Small intestine (tissue), 7 donors: ENCODE data around the gene ASAP3. TPM values are rescaled to one million over a fixed set of nuclear protein-coding genes. Genes with fewer than 3 reads are reported as not detected.
"Not testable (repeated sequence)": the region's sequence is repeated elsewhere in the genome, so short reads cannot be mapped to it uniquely, and the experiment has no call there.

Experiments used
- DNase-seq, 2 donors: peaks; one replicate each; pipeline versions ENCODE4 v3.0.0 to v3.0.0-alpha.2; 2013
- FAIRE-seq: peaks from 2 replicates; lab custom pipeline; 2012; peaks lifted over from hg19 to GRCh38; lab: Jason Lieb, UNC
- H3K27ac ChIP-seq, 3 donors: one replicate each; pipeline ENCODE4 v1.5.1; 2013; ENCODE audit warnings: low read length in 2 of 3, mild to moderate bottlenecking in 2 of 3, control low read depth in 1 of 3, inconsistent platforms in 1 of 3, low read depth in 1 of 3, moderate library complexity in 1 of 3
- H3K27me3 ChIP-seq, 3 donors: one replicate each; pipeline ENCODE4 v1.6.1; 2013; ENCODE audit warnings: low read length in 3 of 3, inconsistent platforms in 1 of 3; ENCODE audit not compliant: control insufficient read depth in 3 of 3, insufficient read depth in 3 of 3
- H3K36me3 ChIP-seq, 3 donors: one replicate each; pipeline ENCODE4 v1.6.1; 2013; ENCODE audit warnings: low read length in 3 of 3, inconsistent platforms in 1 of 3, low read depth in 1 of 3, mild to moderate bottlenecking in 1 of 3, moderate library complexity in 1 of 3; ENCODE audit not compliant: control insufficient read depth in 3 of 3, insufficient read depth in 2 of 3
- H3K4me1 ChIP-seq, 3 donors: one replicate each; pipeline ENCODE4 v1.6.1; 2013; ENCODE audit warnings: low read length in 2 of 3, inconsistent platforms in 1 of 3, low read depth in 1 of 3, mild to moderate bottlenecking in 1 of 3, moderate library complexity in 1 of 3; ENCODE audit not compliant: control insufficient read depth in 3 of 3, insufficient read depth in 2 of 3
- H3K4me3 ChIP-seq, 3 donors: one replicate each; pipeline ENCODE4 v1.5.1; 2013; ENCODE audit warnings: low read length in 3 of 3, control low read depth in 1 of 3, inconsistent platforms in 1 of 3, low read depth in 1 of 3, mild to moderate bottlenecking in 1 of 3, moderate library complexity in 1 of 3
- H3K9me3 ChIP-seq, 2 donors: one replicate each; pipeline ENCODE4 v1.6.1; 2013; ENCODE audit warnings: low read depth in 1 of 2, low read length in 1 of 2; ENCODE audit not compliant: control insufficient read depth in 2 of 2, insufficient read depth in 1 of 2
- WGBS, 3 donors: extraction: QIAGEN DNeasy Blood & Tissue Kit; methylation state at CpG; one replicate each; pipeline ENCODE4 v1.1.7; 2013; 5-methylcytosine and 5-hydroxymethylcytosine counted together
- polyA plus RNA-seq, 4 donors: library from polyadenylated mRNA; stranded (reverse) in 3 of 4; unstranded in 1 of 4; fragments of 200-250 nt in 3 of 4; fragments of 120-200 nt in 1 of 4; gene quantifications; one replicate each; pipeline versions ENCODE4 v1.2.1 to v1.2.3, GENCODE V29; 2013
- donor health status: healthy with polysubstance abuse.
- donor health status: control.
- donor health status: control.
- donor health status: Bipolar disorder and iron deficiency.
- donor health status: healthy.

The ASAP3 gene
- polyA plus RNA-seq, 4 donors: 1.9 to 14.6 (median 5.4) TPM

DNA sequence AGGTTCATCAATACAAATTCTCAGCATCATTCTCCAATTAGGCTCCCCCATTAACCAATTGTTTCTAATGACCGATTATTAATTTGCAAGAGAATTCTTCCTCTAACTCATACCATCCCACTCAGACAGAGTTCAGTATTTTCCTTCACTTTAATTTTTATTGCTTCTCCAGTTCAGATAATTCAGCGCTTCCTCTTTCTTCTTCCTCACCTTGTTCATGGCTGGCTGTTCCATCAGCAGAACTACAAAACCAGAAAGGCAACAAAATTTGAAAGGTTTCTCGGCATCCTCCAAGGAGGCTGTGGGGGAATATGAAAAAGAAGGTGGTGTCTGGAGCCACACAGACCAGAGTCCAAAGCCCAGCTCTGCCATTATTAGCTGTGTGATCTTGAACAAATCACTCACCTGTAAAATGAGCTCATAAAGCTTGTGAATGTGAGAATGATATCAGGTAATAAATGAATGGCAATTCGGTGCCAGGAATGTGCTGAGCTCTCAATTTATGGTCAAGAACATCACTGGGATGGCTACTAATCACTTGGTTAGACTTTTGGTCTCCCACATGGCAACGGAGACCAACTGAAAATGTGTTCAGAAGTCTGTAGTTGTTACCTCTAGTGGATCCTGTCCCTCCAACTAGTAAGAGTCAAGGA, 102.6 kb downstream of the ASAP3 start:
- Histone ChIP-seq H3K4me3 (no peak overlapping the region), H3K36me3 (peaks cover 0 to 15% (median 0%) of the 10 kb centered on the region in 3 donors), H3K27ac (peak overlapping the region in 2 of 3 donors; percentile 51 to 68), H3K27me3 (no peaks in the 10 kb centered on the region), H3K9me3 (no peaks in the 10 kb centered on the region), H3K4me1 (peaks cover 2 to 24% (median 11%) of the 10 kb centered on the region in 3 donors)
- FAIRE-seq (no peak), DNase-seq (peak; percentile 79 to 94)
- WGBS, 3 donors: 20 to 58% (median 38%) methylated on average over 5 of the region's 5 CpGs

DNA sequence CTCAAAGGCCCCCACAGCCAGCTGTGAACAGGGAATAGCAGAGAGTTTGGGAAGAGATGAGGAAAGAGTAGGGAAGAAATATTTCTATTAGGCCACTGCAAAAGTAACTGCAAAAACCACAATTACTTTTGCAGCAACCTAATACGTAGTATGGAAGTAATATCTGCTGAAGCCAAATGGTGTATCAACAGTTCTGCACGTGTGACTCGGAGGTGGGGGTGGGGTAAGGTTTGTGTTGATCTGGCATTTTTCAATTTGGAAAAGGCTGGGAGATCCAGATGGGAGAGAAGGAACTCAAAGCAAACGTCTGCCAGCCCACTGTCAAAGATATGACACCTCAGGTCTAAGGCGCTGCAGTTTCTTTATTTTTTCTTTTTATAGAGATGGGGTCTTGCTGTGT, 103.3 kb downstream of the ASAP3 start:
- FAIRE-seq: no peak
- Histone ChIP-seq H3K4me3 (no peak overlapping the region), H3K36me3 (peaks cover 0 to 13% (median 0%) of the 10 kb centered on the region in 3 donors), H3K27me3 (no peaks in the 10 kb centered on the region), H3K27ac (peak overlapping the region in 2 of 3 donors; percentile 51 to 68), H3K9me3 (no peaks in the 10 kb centered on the region), H3K4me1 (peaks cover 2 to 24% (median 11%) of the 10 kb centered on the region in 3 donors)
- no peak for DNase-seq
- 50 to 58% (median 57%) methylated on average over 5 of the region's 5 CpGs for WGBS, 3 donors

DNA sequence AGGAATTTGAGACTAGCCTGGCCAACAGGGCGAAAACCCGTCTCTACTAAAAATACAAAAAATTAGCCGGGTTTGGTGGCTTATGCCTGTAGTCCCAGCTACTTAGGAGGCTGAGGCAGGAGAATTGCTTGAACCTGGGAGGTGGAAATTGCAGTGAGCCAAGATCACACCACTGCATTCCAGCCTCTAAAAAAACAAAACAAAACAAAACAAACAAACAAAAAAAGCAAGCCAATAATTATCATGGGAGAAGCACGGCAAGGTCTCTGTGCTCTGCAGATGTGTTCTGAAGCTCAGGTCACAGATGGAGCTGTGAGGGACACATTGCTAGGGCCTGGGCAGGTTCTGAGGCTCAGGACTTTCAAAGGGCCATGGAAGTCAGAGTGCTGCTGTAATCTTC, 103.7 kb downstream of the ASAP3 start:
- DNase-seq, H3K9me3 ChIP-seq, H3K27me3 ChIP-seq, H3K4me3 ChIP-seq, FAIRE-seq, H3K27ac ChIP-seq: not testable (repeated sequence)
- Histone ChIP-seq H3K36me3 (peaks cover 0 to 12% (median 0%) of the 10 kb centered on the region in 3 donors), H3K4me1 (peaks cover 2 to 24% (median 8%) of the 10 kb centered on the region in 3 donors)
- WGBS, 3 donors: 66 to 73% (median 68%) methylated on average over 4 of the region's 4 CpGs

Other genes starting within 250 kb of the ASAP3 start
- gene HNRNPR, start 139.9 kb downstream of the ASAP3 start, polyA plus RNA-seq: 100 to 1,000 TPM in 2 of 4 donors, 10 to 100 TPM in 2; 47.8 to 148 (median 78.2) TPM
- gene ZNF436, start 114.3 kb downstream of the ASAP3 start, polyA plus RNA-seq: 10 to 100 TPM in 1 of 4 donors, 1 to 10 TPM in 3; 3.8 to 20.6 (median 4.5) TPM
- 10 to 100 TPM; 20.5 to 55.2 (median 32.4) TPM for gene TCEA3, start 59.4 kb downstream of the ASAP3 start, polyA plus RNA-seq
- gene E2F2, start 47.1 kb upstream of the ASAP3 start, polyA plus RNA-seq: 1 to 10 TPM; 1.9 to 4.0 (median 2.5) TPM
- 100 to 1,000 TPM in 3 of 4 donors, 10 to 100 TPM in 1; 78.1 to 157 (median 125) TPM for gene ID3, start 75.3 kb upstream of the ASAP3 start, polyA plus RNA-seq
- 1,000 to 10,000 TPM; 1,603 to 3,255 (median 2,883) TPM for gene RPL11, start 207.6 kb upstream of the ASAP3 start, polyA plus RNA-seq